Measurements from ENCODE around the gene SLC4A11.
"Not testable (repeated sequence)": the region's sequence is repeated elsewhere in the genome, so short reads cannot be mapped to it uniquely, and the experiment has no call there.

SLC4A11 gene

DNA sequence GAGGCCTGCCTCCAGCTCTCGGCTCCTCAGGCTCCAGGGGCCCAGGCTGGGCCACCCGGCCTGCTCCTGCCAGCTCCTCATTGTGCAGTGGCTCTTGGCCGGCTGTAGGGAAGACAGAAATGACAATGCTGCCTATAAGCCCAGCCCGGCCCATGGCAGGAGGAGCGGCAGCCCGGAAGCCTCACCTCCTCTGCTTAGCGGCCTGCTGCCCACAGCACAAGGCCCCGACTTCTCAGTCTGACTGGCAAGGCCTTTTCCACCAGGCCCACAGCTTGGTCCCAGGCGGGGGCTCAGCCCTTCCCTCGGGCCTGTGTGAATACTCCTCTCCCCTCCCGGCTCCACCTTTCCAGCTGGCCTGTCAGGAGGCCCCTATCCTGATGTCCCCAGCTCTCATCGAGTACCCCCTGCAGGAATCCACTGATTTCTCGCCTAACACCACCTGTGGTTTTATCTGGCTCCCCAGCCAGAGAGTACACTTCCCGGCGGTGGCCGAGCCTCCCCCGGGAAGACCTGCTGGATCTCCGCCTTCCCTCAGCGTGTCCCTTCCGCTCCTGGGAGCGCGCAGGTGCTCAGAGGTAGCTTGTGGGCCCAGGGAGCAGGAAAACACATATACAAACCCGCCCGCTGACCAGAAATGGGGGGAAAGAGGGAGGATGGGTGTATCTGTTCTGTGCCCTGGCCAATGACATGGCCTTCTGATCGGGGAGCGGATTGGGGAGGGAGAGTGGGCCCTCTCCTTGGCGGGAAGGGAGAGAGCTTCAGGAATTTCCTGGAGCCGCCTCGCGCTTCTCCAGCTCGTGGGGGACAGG is 35.5 kb downstream of the SLC4A11 start:
- DNase-seq (ENCODE audit: low read depth in 2 of 2), result no peak

DNA sequence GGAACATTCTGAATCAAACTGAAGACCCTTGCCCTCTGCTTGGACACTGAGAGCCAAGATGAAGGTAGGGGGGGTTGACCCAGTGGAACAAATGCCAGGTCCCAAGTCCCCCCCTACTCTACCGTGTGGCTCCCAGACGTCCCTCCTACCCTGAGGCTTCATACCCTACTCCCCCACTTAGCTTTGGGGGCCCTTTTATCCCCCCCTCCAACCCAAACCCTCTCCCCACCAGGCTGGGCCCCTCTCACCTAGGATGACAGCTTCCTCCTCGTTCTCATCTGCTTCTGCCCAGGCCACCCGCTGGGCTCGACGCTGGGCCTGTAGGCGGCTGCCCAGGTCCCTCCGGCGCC is 36.0 kb downstream of the SLC4A11 start:
- no peak for DNase-seq (ENCODE audit: low read depth in 2 of 2)

DNA sequence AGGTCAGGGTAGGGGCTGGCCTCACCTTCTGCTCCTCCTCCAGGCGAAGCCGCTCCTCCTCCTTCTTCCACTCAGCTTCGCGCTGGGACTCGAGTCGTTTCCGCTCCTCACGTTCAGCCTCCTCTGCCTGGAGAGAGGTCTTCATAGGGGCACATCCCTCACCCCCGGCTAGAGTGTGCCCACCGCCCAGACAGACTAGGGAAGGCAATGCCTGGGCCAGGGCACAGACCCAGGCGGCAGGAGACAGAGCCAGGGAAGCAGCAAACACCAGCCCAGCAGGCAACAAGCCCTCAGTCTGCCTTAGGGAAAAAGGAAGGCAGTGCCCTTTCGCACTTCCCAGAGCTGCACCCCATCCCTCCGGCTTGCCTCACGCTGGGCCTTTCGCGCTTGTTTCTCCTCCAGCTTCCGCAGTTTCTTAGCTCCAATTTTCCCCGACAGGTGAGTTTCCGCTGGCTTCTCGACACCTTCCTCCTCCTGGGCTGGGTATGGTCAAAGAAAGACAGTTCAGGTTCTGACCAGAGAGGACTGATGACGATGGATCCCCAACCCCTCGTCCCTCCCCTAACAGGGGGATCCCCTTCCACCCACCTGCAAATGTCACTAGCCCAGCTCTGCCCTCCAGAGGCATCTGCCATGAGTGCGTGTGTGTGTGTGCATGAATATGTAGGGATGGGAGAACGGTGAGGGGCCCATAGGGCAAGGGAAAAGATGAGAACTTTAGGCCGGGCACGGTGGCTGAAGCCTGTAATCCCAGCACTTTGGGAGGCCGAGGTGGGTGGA is 38.8 kb downstream of the SLC4A11 start:
- DNase-seq (ENCODE audit: low read depth in 2 of 2), result no peak

DNA sequence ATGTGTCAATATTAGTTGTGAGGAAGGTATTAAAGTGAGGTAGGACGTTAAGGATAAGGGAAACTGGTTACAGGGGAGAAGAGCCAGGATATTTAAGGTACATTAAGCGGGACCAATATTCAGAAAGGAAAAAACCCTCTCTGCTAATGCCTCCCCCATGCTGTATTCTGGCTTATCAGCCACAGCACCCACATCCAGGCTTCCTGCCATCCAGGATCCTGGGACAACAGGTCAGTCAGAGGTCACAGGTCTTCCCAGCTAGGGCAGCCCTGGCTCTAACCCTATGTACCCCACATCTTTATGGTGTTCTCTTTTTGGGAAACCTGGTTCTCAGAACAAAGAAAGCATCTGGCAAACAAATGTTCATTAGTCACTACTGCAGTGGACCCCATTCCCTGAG is 39.8 kb downstream of the SLC4A11 start:
- no peak for DNase-seq (ENCODE audit: low read depth in 2 of 2)

DNA sequence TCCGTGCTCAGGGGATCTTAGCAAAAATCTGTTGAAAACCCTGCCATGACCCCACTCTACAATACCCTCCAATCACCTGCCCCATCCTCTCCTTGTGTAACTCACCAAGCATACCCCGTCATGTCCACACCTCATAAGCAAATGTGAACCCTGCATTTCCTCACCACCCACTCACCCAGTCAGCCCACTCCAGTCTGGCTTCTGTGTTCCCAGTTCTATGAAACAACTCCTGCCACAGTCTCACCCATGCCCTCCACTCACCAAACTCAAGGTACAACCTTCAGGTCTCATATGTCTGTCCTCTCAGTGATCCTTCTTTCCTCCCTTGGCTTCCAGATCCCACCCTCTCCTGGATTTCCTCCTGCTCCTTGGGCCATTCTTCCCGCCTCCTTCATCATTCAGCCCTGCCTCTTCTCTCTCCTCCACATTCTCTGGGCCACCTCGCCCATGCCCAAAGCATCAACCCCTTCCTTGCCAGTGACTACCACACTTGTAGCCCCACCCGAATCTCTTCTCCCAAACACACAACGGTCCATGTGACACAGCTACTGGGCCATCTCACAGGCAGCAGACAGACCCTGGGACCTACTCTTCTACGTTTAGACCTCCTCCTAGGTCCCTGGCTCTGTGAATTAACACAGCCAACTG is 43.3 kb downstream of the SLC4A11 start:
- DNase-seq (ENCODE audit: low read depth in 2 of 2), result no peak

DNA sequence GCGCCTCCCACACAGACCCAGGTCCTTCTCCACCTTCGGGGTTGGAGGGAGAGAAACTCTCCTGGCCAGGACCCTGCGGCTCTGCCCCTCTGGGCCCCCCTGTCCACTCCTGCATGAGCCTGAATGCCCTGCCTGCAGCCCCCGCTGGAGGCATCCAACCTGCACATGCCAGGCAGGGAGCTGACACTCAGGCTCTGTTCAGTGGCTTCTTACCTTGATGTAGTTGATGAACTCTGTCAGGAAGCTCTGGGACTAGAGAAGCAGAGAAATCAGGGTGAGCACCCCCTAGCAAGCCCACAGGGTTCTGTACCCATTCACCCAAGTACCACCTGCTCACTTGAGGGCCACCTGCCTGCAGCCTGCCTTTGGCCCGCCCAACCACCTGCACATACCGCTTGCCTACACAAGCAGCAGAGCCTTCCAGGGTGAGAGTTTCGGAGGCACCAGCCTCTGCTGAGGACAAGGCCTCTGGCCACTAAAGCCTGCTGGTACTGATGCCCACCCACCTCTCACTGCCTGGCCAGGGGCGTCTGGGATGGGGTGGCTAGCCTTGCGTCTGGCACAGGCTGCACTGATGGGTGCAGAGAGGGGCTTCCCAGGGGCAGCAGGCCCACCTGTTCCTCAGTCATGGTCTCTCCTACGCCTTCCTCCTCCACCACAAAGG is 44.2 kb downstream of the SLC4A11 start:
- DNase-seq (ENCODE audit: low read depth in 2 of 2), result no peak

DNA sequence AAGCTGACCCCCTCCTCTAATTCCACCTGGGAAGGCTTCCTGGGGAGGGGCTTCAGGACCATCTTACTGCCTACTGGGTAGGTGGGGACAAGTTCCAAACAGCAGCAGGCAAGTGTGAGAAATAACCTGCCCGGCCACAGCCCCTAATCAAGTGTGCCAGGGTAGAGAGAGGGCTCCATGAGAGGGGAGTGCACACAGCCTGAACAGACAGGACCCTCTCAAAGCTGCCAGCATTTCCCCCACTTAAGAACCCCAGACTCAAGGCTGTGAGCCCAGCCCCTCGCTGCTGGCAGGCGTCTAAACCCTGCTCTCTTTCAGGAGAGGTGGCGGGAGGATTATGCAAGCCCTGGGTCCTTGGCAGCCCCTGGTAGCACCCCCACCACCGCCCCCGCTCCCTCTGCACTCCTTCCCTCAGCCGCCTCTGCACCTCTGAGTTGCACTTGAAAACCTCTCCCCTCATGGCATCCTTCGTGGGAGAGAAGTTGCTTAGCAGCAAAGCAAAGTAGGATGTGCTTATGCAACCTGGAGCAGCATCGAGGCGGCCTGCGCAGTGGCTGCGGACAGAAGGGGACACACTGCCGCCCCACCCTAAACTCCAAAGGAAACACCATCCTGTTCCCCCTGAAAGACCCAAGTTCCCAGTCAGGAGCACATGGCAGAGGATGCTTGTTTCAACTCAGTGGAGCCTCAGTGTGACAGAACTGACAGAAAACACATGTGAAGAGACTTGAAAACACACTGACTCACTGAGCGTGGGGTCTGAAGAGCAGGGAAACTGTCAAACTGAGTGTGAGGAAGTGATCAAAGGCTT is 45.0 kb downstream of the SLC4A11 start:
- DNase-seq (ENCODE audit: low read depth in 2 of 2), result no peak

DNA sequence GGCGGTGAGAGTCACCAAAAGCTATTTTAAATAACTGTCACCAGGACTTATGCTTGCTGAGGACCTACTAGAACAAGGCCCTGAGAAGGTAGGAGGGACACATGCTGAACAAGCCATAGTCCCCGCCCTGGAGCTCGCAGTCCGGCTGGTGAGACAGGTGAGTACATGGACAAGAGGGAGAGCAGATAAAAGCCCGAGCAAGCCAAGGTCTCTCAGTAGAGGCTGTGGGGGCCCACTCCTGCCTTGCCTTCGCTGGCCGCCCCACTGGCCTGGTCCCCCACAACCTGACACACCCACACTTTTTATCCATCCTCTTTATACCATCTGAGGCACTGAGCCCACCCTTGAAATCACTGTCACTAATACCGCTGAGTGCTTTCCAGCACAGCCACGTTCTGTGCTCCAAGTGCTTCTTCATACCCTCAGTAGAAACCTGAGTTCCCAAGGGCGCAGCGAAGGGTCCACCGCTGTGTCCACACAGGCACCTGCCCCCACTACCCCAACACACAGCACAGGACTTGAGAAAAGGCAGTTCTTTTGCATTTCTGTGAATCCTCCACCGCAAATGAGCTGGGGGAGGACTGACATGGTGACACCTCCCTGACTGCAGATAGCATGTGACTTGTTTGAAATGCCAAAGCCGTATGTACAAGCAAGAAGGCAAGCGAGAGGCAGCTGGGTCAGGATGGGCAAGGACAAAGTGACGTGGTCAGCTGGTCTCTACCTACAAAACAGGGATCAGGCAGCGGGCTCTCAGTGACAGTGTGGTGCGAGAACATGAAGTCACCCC is 46.6 kb downstream of the SLC4A11 start:
- DNase-seq (ENCODE audit: low read depth in 2 of 2), result no peak

DNA sequence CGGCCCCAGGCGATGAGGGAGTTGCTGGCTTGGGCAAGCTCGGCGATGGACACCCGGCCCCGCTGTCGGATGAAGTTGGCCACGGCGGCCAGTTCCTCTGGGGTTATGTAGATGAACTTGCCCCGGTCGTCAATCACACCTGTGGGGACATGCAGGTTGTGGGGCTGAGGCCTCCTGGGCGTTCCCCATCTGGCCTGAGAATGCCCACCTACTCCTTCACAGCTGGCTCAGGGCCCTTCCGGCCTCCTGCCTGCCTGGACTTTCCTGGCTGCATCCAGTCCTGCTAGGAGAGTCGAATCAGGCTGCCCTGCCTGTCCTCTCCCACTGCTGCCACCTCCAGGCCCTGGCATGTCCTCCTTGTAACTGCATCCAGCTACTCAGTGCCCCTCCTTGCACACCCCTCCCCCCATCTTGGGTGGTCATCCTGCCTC is 48.3 kb downstream of the SLC4A11 start:
- DNase-seq (ENCODE audit: low read depth in 2 of 2), result no peak

DNA sequence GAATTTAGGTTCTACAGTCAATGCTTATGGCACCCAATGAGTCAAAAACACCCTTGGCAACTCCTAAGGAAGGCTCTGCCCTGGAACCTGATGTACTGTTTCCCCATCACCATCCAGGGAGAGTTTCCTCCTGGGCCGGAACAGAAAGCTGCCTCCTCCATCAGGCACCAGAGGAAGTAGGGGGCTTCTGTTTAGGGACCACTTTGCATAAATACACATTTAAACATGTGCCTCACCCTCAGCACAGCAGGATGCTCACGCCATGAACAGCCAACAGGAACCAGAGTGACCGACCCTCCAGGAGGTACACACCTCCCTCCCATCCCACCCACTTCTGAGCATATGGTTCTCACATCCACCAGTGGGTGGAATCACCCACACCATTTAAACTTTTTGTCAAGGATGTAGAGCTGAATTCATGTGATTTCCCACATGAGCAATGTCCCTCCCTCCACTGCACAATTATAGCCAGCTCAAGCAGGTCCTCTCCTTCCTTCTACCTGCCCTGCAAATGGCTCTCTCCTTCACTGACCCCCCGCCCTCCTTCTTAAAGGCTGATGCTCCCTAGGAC is 49.3 kb downstream of the SLC4A11 start:
- DNase-seq (ENCODE audit: low read depth in 2 of 2), result no peak

DNA sequence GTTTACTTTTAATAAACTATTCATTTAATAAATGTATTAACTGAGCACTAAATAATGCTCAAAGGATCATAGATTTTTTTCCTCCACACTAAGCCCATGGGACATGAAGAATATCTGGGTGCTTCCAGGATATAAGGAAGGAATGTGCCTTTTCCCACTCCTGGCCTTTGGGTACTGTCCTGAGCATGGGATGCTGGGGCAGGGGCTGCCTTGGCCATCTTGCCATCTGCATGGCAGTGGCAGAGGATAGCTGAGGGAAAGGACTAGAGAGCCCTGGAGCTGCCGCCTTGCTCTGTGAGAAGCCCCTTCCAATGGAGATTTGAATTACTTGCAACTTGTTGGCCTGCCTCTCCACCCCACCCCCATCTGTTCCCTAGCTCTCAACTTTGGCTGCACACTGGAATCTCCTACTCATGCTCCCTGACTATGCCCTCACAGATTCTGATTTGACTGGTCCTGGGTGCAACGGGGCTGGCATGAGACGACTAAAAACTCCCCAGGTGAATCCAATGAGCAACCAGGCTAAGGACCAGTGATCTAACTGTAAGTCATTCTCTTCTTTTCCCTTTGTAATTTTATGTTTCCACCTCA is 50.1 kb downstream of the SLC4A11 start:
- DNase-seq (ENCODE audit: low read depth in 2 of 2), result no peak

DNA sequence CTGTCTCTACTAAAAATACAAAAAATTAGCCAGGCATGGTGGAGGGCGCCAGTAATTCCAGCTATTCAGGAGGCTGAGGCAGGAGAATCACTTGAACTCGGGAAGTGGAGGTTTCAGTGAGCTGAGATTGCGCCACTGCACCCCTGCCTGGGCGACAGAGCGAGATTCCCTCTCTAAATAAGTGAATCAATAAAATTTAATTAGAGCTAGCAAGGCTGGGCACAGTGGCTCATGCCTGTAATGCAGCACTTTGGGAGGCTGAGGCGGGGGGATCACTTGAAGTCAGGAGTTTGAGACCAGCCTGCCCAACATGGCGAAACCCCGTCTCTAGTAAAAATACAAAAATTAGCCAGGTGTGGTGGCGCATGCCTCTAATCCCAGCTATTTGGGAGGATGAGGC is 51.1 kb downstream of the SLC4A11 start:
- not testable (repeated sequence) for DNase-seq (ENCODE audit: low read depth in 2 of 2)

DNA sequence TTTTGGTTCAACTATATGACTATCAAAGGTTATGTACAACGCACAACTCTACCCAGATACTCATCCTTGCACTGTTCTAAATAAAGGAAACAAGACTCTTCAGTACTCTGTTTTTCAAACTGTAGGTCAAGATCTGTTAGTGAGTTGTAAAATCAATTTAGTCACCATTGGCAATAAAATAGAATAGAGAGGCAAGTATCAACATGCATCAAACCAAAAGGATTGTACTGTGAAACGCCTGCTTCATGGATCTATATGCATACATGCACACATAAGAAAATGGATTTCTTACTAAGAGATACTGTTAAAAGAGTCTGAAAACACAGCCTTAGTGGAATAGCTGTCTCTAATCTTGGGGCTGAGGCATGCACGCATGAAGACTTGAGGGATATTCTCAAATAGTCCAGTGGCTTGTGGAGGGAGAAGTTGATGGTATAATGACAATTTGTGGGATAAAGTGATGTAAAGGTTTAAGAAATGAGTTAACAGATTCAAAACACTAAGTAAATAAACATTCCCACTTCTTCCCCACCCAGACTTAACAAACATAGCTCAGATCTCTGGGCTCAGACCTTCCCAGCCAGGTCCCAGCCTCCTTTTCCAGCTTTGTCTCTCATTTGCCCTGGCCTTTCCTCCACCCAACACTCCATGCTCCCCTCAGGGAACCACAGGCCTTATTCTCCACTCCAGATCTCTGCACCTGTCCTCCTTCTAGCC is 54.9 kb downstream of the SLC4A11 start:
- DNase-seq (ENCODE audit: low read depth in 2 of 2), result no peak

DNA sequence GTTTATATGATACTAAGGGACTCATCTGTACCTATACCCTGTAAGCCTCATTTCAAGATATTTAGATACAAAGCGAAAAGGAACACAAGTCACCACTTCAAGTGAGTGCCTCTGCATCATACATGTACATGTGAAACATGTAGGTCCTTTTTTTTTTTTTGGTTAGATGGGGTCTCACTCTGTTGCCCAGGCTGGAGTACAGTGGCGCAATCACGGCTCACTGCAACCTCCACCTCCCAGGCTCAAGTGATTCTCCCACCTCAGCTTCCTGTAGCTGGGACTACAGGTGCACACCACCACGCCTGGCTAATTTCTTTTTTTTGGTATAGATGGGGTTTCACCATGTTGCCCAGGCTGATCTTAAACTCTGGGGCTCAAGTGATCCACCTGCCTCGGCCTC is 56.6 kb downstream of the SLC4A11 start:
- not testable (repeated sequence) for DNase-seq (ENCODE audit: low read depth in 2 of 2)

DNA sequence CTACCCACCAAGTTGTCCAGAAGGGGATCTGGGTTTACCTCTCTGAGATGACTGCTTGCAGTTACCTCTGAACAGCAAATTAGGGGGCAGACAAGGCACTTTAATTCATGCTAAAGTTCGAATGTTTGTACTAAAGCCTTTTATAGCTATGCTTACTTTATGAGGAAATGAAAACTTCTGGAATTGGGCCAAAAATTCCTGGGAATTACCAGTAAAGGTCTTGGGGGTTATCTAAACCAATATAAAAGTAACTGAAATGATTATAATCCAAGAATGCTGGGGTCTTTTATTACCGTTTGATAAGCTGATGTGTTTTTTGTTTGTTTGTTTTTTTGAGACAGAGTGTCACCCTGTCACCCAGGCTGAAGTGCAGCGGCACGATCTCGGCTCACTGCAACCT is 57.7 kb downstream of the SLC4A11 start:
- no peak for DNase-seq (ENCODE audit: low read depth in 2 of 2)

DNA sequence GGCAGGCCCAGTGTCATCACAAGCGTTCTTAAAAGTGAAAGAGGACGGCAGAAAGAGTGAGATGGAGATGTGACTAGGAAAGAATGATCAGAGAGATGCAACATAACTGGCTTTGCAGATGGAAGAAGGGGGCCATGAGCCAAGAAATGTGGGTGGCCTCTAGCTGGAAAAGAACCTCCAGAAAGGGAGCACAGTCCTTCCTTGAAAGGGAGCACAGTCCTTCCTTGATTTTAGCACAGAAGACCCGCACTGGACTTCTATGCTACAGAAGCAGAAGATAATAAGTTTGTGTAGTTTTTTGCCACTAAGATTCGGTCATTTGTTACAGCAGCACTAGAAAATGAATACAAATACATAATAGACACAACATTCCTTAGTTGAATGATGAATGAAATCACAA is 58.7 kb downstream of the SLC4A11 start:
- no peak for DNase-seq (ENCODE audit: low read depth in 2 of 2)

DNA sequence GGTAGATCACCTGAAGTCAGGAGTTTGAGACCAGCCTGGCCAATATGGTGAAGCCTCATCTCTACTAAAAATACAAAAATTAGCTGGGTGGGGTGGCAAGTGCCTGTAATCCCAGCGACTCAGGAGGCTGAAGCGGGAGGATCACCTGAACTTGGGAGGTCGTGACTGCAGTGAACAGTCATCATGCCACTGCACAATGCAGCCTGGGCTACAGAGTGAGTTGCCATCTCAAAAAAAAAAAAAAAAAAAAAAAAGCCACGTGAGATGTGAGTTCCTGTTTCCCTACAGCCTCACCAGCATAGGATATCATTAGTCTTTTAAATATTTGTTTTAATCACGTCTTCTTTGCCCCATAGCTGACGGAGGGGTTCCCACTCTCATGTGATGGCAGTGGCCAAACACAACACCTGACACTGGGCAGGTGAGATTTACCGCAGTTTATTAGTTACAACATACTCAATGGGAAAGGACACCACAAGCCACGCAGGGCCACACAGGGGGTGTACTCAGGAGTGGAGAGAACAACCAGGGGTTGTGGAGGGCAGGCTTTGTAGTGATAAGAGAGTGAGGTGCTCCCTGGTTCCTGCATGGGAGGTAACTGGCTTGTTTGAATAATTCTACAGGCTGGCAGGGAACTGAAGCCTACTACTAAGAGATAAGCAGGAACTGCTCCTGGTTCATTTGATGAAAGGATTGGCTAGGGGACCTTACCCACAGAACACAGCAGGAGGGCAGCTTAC is 61.1 kb downstream of the SLC4A11 start:
- no peak for DNase-seq (ENCODE audit: low read depth in 2 of 2)

Measured in stimulated activated CD4-positive, alpha-beta T cell treated with anti-CD3 and anti-CD28 coated beads, Interleukin-15, amount 100 ng/mL, for 48 hours (primary cell).